Heart right ventricle (tissue), 16 donors: Measurements from ENCODE around the gene NACA. TPM values are rescaled to one million over a fixed set of nuclear protein-coding genes. Genes with fewer than 3 reads are reported as not detected.
"Not testable (repeated sequence)": the region's sequence is repeated elsewhere in the genome, so short reads cannot be mapped to it uniquely, and the experiment has no call there.

Source experiments
- ATAC-seq, 8 donors: fragments of 200-7000 bp; cut with Tn5 transposase; one replicate each; pipeline ENCODE4 v1.9.1; 2020; ENCODE audit warnings: mild to moderate bottlenecking in 8 of 8, moderate library complexity in 8 of 8, moderate number of reproducible peaks in 1 of 8
- DNase-seq, 2 donors: peaks; one replicate each; pipeline ENCODE4 v3.0.0-alpha.2; 2020
- H3K27ac ChIP-seq, 10 donors: fragments of 200-600 bp; sonication (generic) in 2 of 10; one replicate each; pipeline versions ENCODE4 v1.5.0 to v1.8.0; 2020 to 2022; ENCODE audit warnings: mild to moderate bottlenecking in 3 of 10
- H3K27me3 ChIP-seq, 7 donors: fragments of 200-600 bp; one replicate each; pipeline ENCODE4 v1.8.0; 2021 to 2022; ENCODE audit warnings: mild to moderate bottlenecking in 2 of 7
- H3K36me3 ChIP-seq, 9 donors: fragments of 200-600 bp; sonication (generic) in 1 of 9; one replicate each; pipeline versions ENCODE4 v1.5.0 to v1.8.0; 2020 to 2022; ENCODE audit warnings: mild to moderate bottlenecking in 2 of 9
- H3K4me1 ChIP-seq, 9 donors: fragments of 200-600 bp; sonication (generic) in 1 of 9; one replicate each; pipeline versions ENCODE4 v1.5.0 to v1.8.0; 2020 to 2022; ENCODE audit warnings: mild to moderate bottlenecking in 4 of 9
- H3K4me3 ChIP-seq, 10 donors: fragments of 200-600 bp; sonication (generic) in 2 of 10; one replicate each; pipeline versions ENCODE4 v1.5.0 to v1.8.0; 2020 to 2022; ENCODE audit warnings: mild to moderate bottlenecking in 7 of 10, moderate library complexity in 2 of 10
- H3K9me3 ChIP-seq, 11 donors: fragments of 200-600 bp in 10 of 11; sonication (generic) in 2 of 11; one replicate each; pipeline versions ENCODE4 v1.5.0 to v1.8.0; 2013 to 2022; ENCODE audit warnings: mild to moderate bottlenecking in 2 of 11, control low read depth in 1 of 11, moderate library complexity in 1 of 11
- CTCF ChIP-seq, 9 donors: fragments of 200-600 bp; sonication (generic) in 2 of 9; IDR thresholded peaks; one replicate each; pipeline versions ENCODE4 v1.5.0 to v1.8.0; 2021 to 2022; ENCODE audit warnings: antibody characterized with exemption in 9 of 9, mild to moderate bottlenecking in 5 of 9, moderate library complexity in 1 of 9
- WGBS, 2 donors: extraction: QIAGEN DNeasy Blood & Tissue Kit; methylation state at CpG; one replicate each; pipeline ENCODE4 v1.1.7; 2013; ENCODE audit warnings: inconsistent platforms in 1 of 2; 5-methylcytosine and 5-hydroxymethylcytosine counted together
- intact Hi-C, 10 donors: fragments of 100-400 bp; cut with DNase I; formaldehyde crosslinking; loops; one replicate each; pipeline versions ENCODE4 v1.11.1 to v1.14.2; 2022
- polyA plus RNA-seq, 2 donors: library from polyadenylated mRNA; stranded (reverse); fragments of 200-250 nt; gene quantifications; one replicate each; pipeline ENCODE4 v1.2.3, GENCODE V29; 2013
- total RNA-seq, 10 donors: library from RNA; stranded (reverse); fragmentation: NEBNext Ultra II Directional in 3 of 10; extraction: Animal tissue kit (Norgen Biotek cat#: 25700) in 3 of 10; gene quantifications; one replicate each; pipeline versions ENCODE4 v1.2.1 to v1.2.4, GENCODE V29; 2021 to 2023
- donor health status: Arrhythmogenic right ventricular cardiomyopathy.
- donor health status: ischemic (EF 13 %, LVEDD 7.1; RV severe dilation, severe dysfunction).
- donor health status: healthy with polysubstance abuse.
- donor health status: DM: no; HTN: yes; CAD: no.
- donor health status: DM: no; HTN: no; CAD: no.
- donor health status: ischemic (EF 25% LVEDD 6.9; RV normal size, moderate dysfunction).
- donor health status: ischemic (EF 25% LVEDD 5.7; RV mildly dilated, moderate dysfunction).
- donor health status: healthy.
- donor health status: DM: yes; HTN: yes; CAD: no.
- donor health status: Ischemic cardiomyopathy.
- donor health status: ischemic (EF 35%, LVEDD 5.7; RV mildly dilated, moderate dysfunction).
- donor health status: nonischemic (EF 11% LVEDD 7.7; RV severe dilation, severe dysfunction).
- donor health status: DM: yes; HTN: yes; CAD: no.
- donor health status: PGD.
- donor health status: ischemic (EF 29% LVEDD 5.4; RV normal size, mild dysfunction).
- donor health status: nonischemic (EF 23%, LVEDD 6.1; RV moderate dilation, normal function).

The NACA gene
- total and polyA plus RNA-seq, 12 donors, result 476 to 1,249 (median 615) TPM

- no peak overlapping the region for H3K27ac ChIP-seq
- no peaks in the 10 kb centered on the region for H3K9me3 ChIP-seq
- TF ChIP-seq CTCF (IDR thresholded peaks at IDR 0.05), result no peak
- intact Hi-C loops, result no loop called here
- WGBS, 2 donors, result 71 to 72% methylated on average over 8 of the region's 8 CpGs
- peaks cover 0 to 88% (median 55%) of the 10 kb centered on the region in 9 donors for H3K36me3 ChIP-seq
- peak in 2 of 8 donors; percentile 10 to 15 for ATAC-seq
- DNase-seq, result no peak
- no peak overlapping the region for H3K4me3 ChIP-seq
- H3K27me3 ChIP-seq, result no peaks in the 10 kb centered on the region
- peaks cover 12 to 52% (median 39%) of the 10 kb centered on the region in 9 donors for H3K4me1 ChIP-seq
Measured at GRCh38 chr12:56715798-56716197, 9.3 kb downstream of the NACA start.

- no peak for DNase-seq
- no peaks in the 10 kb centered on the region for H3K9me3 ChIP-seq
- H3K27ac ChIP-seq, result no peak overlapping the region
- peaks cover 0 to 76% (median 50%) of the 10 kb centered on the region in 9 donors for H3K36me3 ChIP-seq
- H3K4me3 ChIP-seq, result no peak overlapping the region
- no peaks in the 10 kb centered on the region for H3K27me3 ChIP-seq
- peaks cover 3 to 39% (median 26%) of the 10 kb centered on the region in 9 donors for H3K4me1 ChIP-seq
- ATAC-seq, result no peak
- WGBS, 2 donors, result 95 to 96% methylated on average over 2 of the region's 2 CpGs
- intact Hi-C loops, result no loop called here
- TF ChIP-seq CTCF (IDR thresholded peaks at IDR 0.05), result no peak
Measured at GRCh38 chr12:56714431-56714929, 10.6 kb downstream of the NACA start.

GRCh38 chr12:56713345-56713744 lies 11.8 kb downstream of the NACA start:
- Histone ChIP-seq H3K4me1 (peaks cover 0 to 28% (median 15%) of the 10 kb centered on the region in 9 donors), H3K36me3 (peaks cover 0 to 65% (median 41%) of the 10 kb centered on the region in 9 donors), H3K27me3 (no peaks in the 10 kb centered on the region), H3K4me3 (no peak overlapping the region), H3K9me3 (no peaks in the 10 kb centered on the region), H3K27ac (no peak overlapping the region)
- intact Hi-C loops, result no loop called here
- 90 to 91% methylated on average over 3 of the region's 3 CpGs for WGBS, 2 donors
- ATAC-seq, result no peak
- DNase-seq, result no peak
- TF ChIP-seq CTCF (IDR thresholded peaks at IDR 0.05), result no peak

GRCh38 chr12:56709759-56710376 lies 15.2 kb downstream of the NACA start:
- H3K4me1 ChIP-seq, result peaks cover 0 to 3% (median 0%) of the 10 kb centered on the region in 9 donors
- H3K9me3 ChIP-seq, result no peaks in the 10 kb centered on the region
- H3K27me3 ChIP-seq, result no peaks in the 10 kb centered on the region
- TF ChIP-seq CTCF (IDR thresholded peaks at IDR 0.05), result no peak
- H3K27ac ChIP-seq, result peak overlapping the region in 1 of 10 donors; percentile 20
- 84 to 86% methylated on average over 5 of the region's 5 CpGs for WGBS, 2 donors
- H3K36me3 ChIP-seq, result peaks cover 0 to 42% (median 33%) of the 10 kb centered on the region in 9 donors
- no peak for DNase-seq
- intact Hi-C loops, result no loop called here
- ATAC-seq, result no peak
- no peak overlapping the region for H3K4me3 ChIP-seq

- intact Hi-C loops, H3K27me3 ChIP-seq, H3K4me3 ChIP-seq, DNase-seq, H3K27ac ChIP-seq, H3K36me3 ChIP-seq, H3K9me3 ChIP-seq, ATAC-seq: not testable (repeated sequence)
- peaks cover 0 to 13% (median 0%) of the 10 kb centered on the region in 9 donors for H3K4me1 ChIP-seq
- WGBS, 2 donors, result 85% methylated on average over 5 of the region's 5 CpGs
Measured at GRCh38 chr12:56704522-56704921, 20.6 kb downstream of the NACA start.
